Liver (tissue), 9 donors: ENCODE measurements around the gene MAPK8IP2. TPM values are rescaled to one million over a fixed set of nuclear protein-coding genes. Genes with fewer than 3 reads are reported as not detected.
A peak's percentile ranks its signal among the peaks of the same experiment; 100 is the strongest.

ENCODE experiments used
- DNase-seq: peaks from one replicate; pipeline ENCODE4 v3.0.0-alpha.2; 2017; ENCODE audit warnings: low spot score
- H3K27ac ChIP-seq, 2 donors: one replicate each; pipeline ENCODE4 v1.7.0; 2013; ENCODE audit warnings: inconsistent platforms in 2 of 2, low read length in 2 of 2, control low read depth in 1 of 2, low read depth in 1 of 2, mild to moderate bottlenecking in 1 of 2
- H3K27me3 ChIP-seq, 4 donors: one replicate each; pipeline versions ENCODE4 v1.6.1 to v1.7.0; 2013; ENCODE audit warnings: low read length in 3 of 4, inconsistent platforms in 1 of 4, mild to moderate bottlenecking in 1 of 4, moderate library complexity in 1 of 4; ENCODE audit not compliant: control insufficient read depth in 4 of 4, insufficient read depth in 4 of 4
- H3K36me3 ChIP-seq, 4 donors: one replicate each; pipeline versions ENCODE4 v1.6.1 to v1.7.0; 2013; ENCODE audit warnings: low read length in 3 of 4, mild to moderate bottlenecking in 3 of 4, low read depth in 1 of 4, moderate library complexity in 1 of 4; ENCODE audit not compliant: control insufficient read depth in 4 of 4, insufficient read depth in 3 of 4
- H3K4me1 ChIP-seq, 4 donors: one replicate each; pipeline versions ENCODE4 v1.6.1 to v1.7.0; 2013; ENCODE audit warnings: low read length in 3 of 4, mild to moderate bottlenecking in 3 of 4, moderate library complexity in 1 of 4; ENCODE audit not compliant: control insufficient read depth in 4 of 4, insufficient read depth in 4 of 4
- H3K4me3 ChIP-seq, 3 donors: one replicate each; pipeline versions ENCODE4 v1.6.1 to v1.7.0; 2013; ENCODE audit warnings: low read length in 3 of 3, control low read depth in 1 of 3, low read depth in 1 of 3, mild to moderate bottlenecking in 1 of 3
- H3K9ac ChIP-seq, 2 donors: one replicate each; pipeline ENCODE4 v1.7.0; 2013; ENCODE audit warnings: low read length in 2 of 2, mild to moderate bottlenecking in 2 of 2, moderate library complexity in 2 of 2, control low read depth in 1 of 2, low read depth in 1 of 2
- H3K9me3 ChIP-seq, 4 donors: one replicate each; pipeline versions ENCODE4 v1.6.1 to v1.7.0; 2013; ENCODE audit warnings: low read length in 3 of 4; ENCODE audit not compliant: control insufficient read depth in 4 of 4
- ATF3 ChIP-seq: IDR thresholded peaks from 2 replicates; pipeline ENCODE4 v1.6.1; 2016; ENCODE audit warnings: antibody characterized with exemption
- EGR1 ChIP-seq, 2 donors: IDR thresholded peaks; 2 replicates each; pipeline ENCODE4 v1.6.1; 2016 to 2018; ENCODE audit warnings: antibody characterized with exemption in 2 of 2, low read depth in 2 of 2
- FOXA1 ChIP-seq: IDR thresholded peaks from 2 replicates; pipeline ENCODE4 v1.6.1; 2016; ENCODE audit warnings: antibody characterized with exemption
- FOXA2 ChIP-seq: IDR thresholded peaks from 2 replicates; pipeline ENCODE4 v1.6.1; 2016; ENCODE audit warnings: antibody characterized with exemption
- GABPA ChIP-seq, 2 donors: IDR thresholded peaks in 1 of 2; conservative IDR thresholded peaks in 1 of 2; 2 replicates each; pipeline ENCODE4 v1.6.1; 2016; ENCODE audit warnings: antibody characterized with exemption in 2 of 2, mild to moderate bottlenecking in 1 of 2, moderate library complexity in 1 of 2
- HNF4A ChIP-seq, 2 donors: conservative IDR thresholded peaks; 2 replicates each; pipeline ENCODE4 v1.6.1; 2016; ENCODE audit warnings: antibody characterized with exemption in 2 of 2, mild to moderate bottlenecking in 2 of 2
- HNF4G ChIP-seq: IDR thresholded peaks from 2 replicates; pipeline ENCODE4 v1.6.1; 2016; ENCODE audit warnings: antibody characterized with exemption
- JUND ChIP-seq, 2 donors: IDR thresholded peaks; 2 replicates each; pipeline ENCODE4 v1.6.1; 2016; ENCODE audit warnings: antibody characterized with exemption in 2 of 2
- MAX ChIP-seq: IDR thresholded peaks from 2 replicates; pipeline ENCODE4 v1.6.1; 2016; ENCODE audit warnings: antibody characterized with exemption
- NR2F2 ChIP-seq: IDR thresholded peaks from 2 replicates; pipeline ENCODE4 v1.6.1; 2016; ENCODE audit warnings: antibody characterized with exemption
- RAD21 ChIP-seq, 2 donors: IDR thresholded peaks; 2 replicates each; pipeline ENCODE4 v1.6.1; 2016; ENCODE audit warnings: antibody characterized with exemption in 2 of 2, mild to moderate bottlenecking in 2 of 2
- REST ChIP-seq: IDR thresholded peaks from 2 replicates; pipeline ENCODE4 v1.6.1; 2016; ENCODE audit warnings: antibody characterized with exemption, mild to moderate bottlenecking
- RXRA ChIP-seq, 2 donors: IDR thresholded peaks; 2 replicates each; pipeline ENCODE4 v1.6.1; 2017 to 2018; ENCODE audit warnings: antibody characterized with exemption in 2 of 2, mild to moderate bottlenecking in 1 of 2
- SP1 ChIP-seq: IDR thresholded peaks from 2 replicates; pipeline ENCODE4 v1.6.1; 2018; ENCODE audit warnings: antibody characterized with exemption, mild to moderate bottlenecking
- TAF1 ChIP-seq: conservative IDR thresholded peaks from 2 replicates; pipeline ENCODE4 v1.6.1; 2016; ENCODE audit warnings: antibody characterized with exemption, mild to moderate bottlenecking
- YY1 ChIP-seq: IDR thresholded peaks from 2 replicates; pipeline ENCODE4 v1.6.1; 2016; ENCODE audit warnings: antibody characterized with exemption, mild to moderate bottlenecking
- ZBTB33 ChIP-seq: IDR thresholded peaks from 2 replicates; pipeline ENCODE4 v1.6.1; 2016; ENCODE audit warnings: antibody characterized with exemption
- WGBS: extraction: QIAGEN DNeasy Blood & Tissue Kit; methylation state at CpG from one replicate; pipeline ENCODE4 v1.1.7; 2013; 5-methylcytosine and 5-hydroxymethylcytosine counted together
- polyA plus RNA-seq, 2 donors: library from polyadenylated mRNA; stranded (reverse) in 1 of 2; unstranded in 1 of 2; fragments of 200-250 nt in 1 of 2; fragments of >200 nt in 1 of 2; fragmentation: Nextera tagmentation in 1 of 2; extraction: Ambion mirVana in 1 of 2; gene quantifications; one replicate each; pipeline versions ENCODE4 v1.2.1 to v1.2.3, GENCODE V29; 2013 to 2015
- total RNA-seq, 2 donors: library from RNA; depleted of rRNA; stranded (reverse); fragments of >200 nt; gene quantifications; one replicate each; pipeline ENCODE4 v1.2.3, GENCODE V29; 2014
- TF ChIP-seq, protein P1 (sequence below): fragments of 150-350 bp; IDR thresholded peaks from 2 replicates; pipeline ENCODE4 v1.5.1; 2017; ENCODE audit warnings: improper control_type of control experiment, low read depth, low read length; ENCODE audit not compliant: missing input control
- donor health status: healthy.
- donor health status: healthy.
- donor health status: healthy.
- donor health status: healthy.
- donor health status: healthy.

The MAPK8IP2 gene
- total and polyA plus RNA-seq, 4 donors = 0.04 to 0.37 (median 0.13) TPM

GRCh38 chr22:50567721-50568252 is 32.8 kb upstream of the MAPK8IP2 start:
- Histone ChIP-seq H3K4me1 (peaks cover 12 to 43% (median 22%) of the 10 kb centered on the region in 4 donors), H3K27ac (peak overlapping the region; percentile 96 to 97), H3K27me3 (no peaks in the 10 kb centered on the region), H3K9me3 (no peaks in the 10 kb centered on the region), H3K36me3 (peaks cover 0 to 17% (median 0%) of the 10 kb centered on the region in 4 donors), H3K4me3 (no peak overlapping the region), H3K9ac (no peak overlapping the region)
- TF ChIP-seq ATF3 (no peak), FOXA2 (no peak), MAX (no peak), HNF4G (no peak), ZBTB33 (no peak), YY1 (no peak), EGR1 (IDR thresholded peaks at IDR 0.05; ENCODE audit: low read depth in 2 of 2) (no peak), FOXA1 (no peak), SP1 (no peak), RAD21 (IDR thresholded peaks at IDR 0.05) (no peak), HNF4A (conservative IDR thresholded peaks at IDR 0.05) (no peak), REST (no peak), JUND (IDR thresholded peaks at IDR 0.05) (no peak), NR2F2 (no peak), RXRA (IDR thresholded peaks at IDR 0.05) (no peak), GABPA (IDR thresholded peaks at IDR 0.05 in 1 of 2, conservative IDR thresholded peaks at IDR 0.05 in 1 of 2) (no peak), TAF1 (no peak)
- TF ChIP-seq, protein P1, sequence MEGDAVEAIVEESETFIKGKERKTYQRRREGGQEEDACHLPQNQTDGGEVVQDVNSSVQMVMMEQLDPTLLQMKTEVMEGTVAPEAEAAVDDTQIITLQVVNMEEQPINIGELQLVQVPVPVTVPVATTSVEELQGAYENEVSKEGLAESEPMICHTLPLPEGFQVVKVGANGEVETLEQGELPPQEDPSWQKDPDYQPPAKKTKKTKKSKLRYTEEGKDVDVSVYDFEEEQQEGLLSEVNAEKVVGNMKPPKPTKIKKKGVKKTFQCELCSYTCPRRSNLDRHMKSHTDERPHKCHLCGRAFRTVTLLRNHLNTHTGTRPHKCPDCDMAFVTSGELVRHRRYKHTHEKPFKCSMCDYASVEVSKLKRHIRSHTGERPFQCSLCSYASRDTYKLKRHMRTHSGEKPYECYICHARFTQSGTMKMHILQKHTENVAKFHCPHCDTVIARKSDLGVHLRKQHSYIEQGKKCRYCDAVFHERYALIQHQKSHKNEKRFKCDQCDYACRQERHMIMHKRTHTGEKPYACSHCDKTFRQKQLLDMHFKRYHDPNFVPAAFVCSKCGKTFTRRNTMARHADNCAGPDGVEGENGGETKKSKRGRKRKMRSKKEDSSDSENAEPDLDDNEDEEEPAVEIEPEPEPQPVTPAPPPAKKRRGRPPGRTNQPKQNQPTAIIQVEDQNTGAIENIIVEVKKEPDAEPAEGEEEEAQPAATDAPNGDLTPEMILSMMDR = no peak
- WGBS = 84% methylated on average over 7 of the region's 7 CpGs
- no peak for DNase-seq
